ENCODE measurements around the gene SAP25.

The SAP25 gene

GRCh38 chr7:100604028-100604975 lies 30.6 kb upstream of the SAP25 start:
- Mint-ChIP-seq H3K4me1 (ENCODE audit: low read depth) (peaks cover 7% of the 10 kb centered on the region), H3K27ac (peak overlapping the region; percentile 87), H3K27me3 (ENCODE audit: low read depth) (peaks cover 14% of the 10 kb centered on the region), H3K9me3 (no peaks in the 10 kb centered on the region), H3K4me3 (peak overlapping the region; percentile 83), H3K36me3 (ENCODE audit: low read depth) (no peaks in the 10 kb centered on the region)

GRCh38 chr7:100603726-100604027 lies 30.0 kb upstream of the SAP25 start:
- Mint-ChIP-seq H3K4me3 (peak overlapping the region; percentile 77), H3K36me3 (ENCODE audit: low read depth) (no peaks in the 10 kb centered on the region), H3K27me3 (ENCODE audit: low read depth) (peaks cover 14% of the 10 kb centered on the region), H3K4me1 (ENCODE audit: low read depth) (peaks cover 7% of the 10 kb centered on the region), H3K27ac (peak overlapping the region; percentile 87), H3K9me3 (no peaks in the 10 kb centered on the region)

- Mint-ChIP-seq H3K4me1 (ENCODE audit: low read depth) (peaks cover 10% of the 10 kb centered on the region), H3K4me3 (peak overlapping the region; percentile 77), H3K9me3 (no peaks in the 10 kb centered on the region), H3K27me3 (ENCODE audit: low read depth) (peaks cover 14% of the 10 kb centered on the region), H3K36me3 (ENCODE audit: low read depth) (no peaks in the 10 kb centered on the region), H3K27ac (no peak overlapping the region)
Observed at GRCh38 chr7:100602889-100603725, 29.4 kb upstream of the SAP25 start.

- Mint-ChIP-seq H3K27ac (no peak overlapping the region), H3K4me3 (no peak overlapping the region), H3K27me3 (ENCODE audit: low read depth) (peaks cover 4% of the 10 kb centered on the region), H3K9me3 (no peaks in the 10 kb centered on the region), H3K36me3 (ENCODE audit: low read depth) (no peaks in the 10 kb centered on the region), H3K4me1 (ENCODE audit: low read depth) (peaks cover 10% of the 10 kb centered on the region)
Observed at GRCh38 chr7:100600730-100601038, 27.0 kb upstream of the SAP25 start.

GRCh38 chr7:100599911-100600729 lies 26.4 kb upstream of the SAP25 start:
- Mint-ChIP-seq H3K36me3 (ENCODE audit: low read depth) (no peaks in the 10 kb centered on the region), H3K4me3 (no peak overlapping the region), H3K27me3 (ENCODE audit: low read depth) (peaks cover 2% of the 10 kb centered on the region), H3K9me3 (no peaks in the 10 kb centered on the region), H3K27ac (no peak overlapping the region), H3K4me1 (ENCODE audit: low read depth) (peaks cover 7% of the 10 kb centered on the region)

- Mint-ChIP-seq H3K9me3 (no peaks in the 10 kb centered on the region), H3K4me1 (ENCODE audit: low read depth) (peaks cover 3% of the 10 kb centered on the region), H3K4me3 (no peak overlapping the region), H3K36me3 (ENCODE audit: low read depth) (no peaks in the 10 kb centered on the region), H3K27ac (no peak overlapping the region), H3K27me3 (ENCODE audit: low read depth) (peaks cover 4% of the 10 kb centered on the region)
Observed at GRCh38 chr7:100598425-100598824, 24.7 kb upstream of the SAP25 start.

GRCh38 chr7:100595188-100595587 lies 21.5 kb upstream of the SAP25 start:
- Mint-ChIP-seq H3K9me3 (no peaks in the 10 kb centered on the region), H3K27me3 (ENCODE audit: low read depth) (peaks cover 9% of the 10 kb centered on the region), H3K36me3 (ENCODE audit: low read depth) (no peaks in the 10 kb centered on the region)

GRCh38 chr7:100591596-100591995 lies 17.9 kb upstream of the SAP25 start:
- Mint-ChIP-seq H3K27me3 (ENCODE audit: low read depth) (peaks cover 18% of the 10 kb centered on the region), H3K4me3 (no peak overlapping the region), H3K4me1 (ENCODE audit: low read depth) (peaks cover 2% of the 10 kb centered on the region), H3K27ac (no peak overlapping the region), H3K36me3 (ENCODE audit: low read depth) (no peaks in the 10 kb centered on the region), H3K9me3 (no peaks in the 10 kb centered on the region)

More at GRCh38 chr7:100595188-100595587, 21.5 kb upstream of the SAP25 start:
- peaks cover 3% of the 10 kb centered on the region for H3K4me1 Mint-ChIP-seq (ENCODE audit: low read depth)
- no peak overlapping the region for H3K4me3 Mint-ChIP-seq
- H3K27ac Mint-ChIP-seq, result no peak overlapping the region

GRCh38 chr7:100590077-100590737 lies 16.5 kb upstream of the SAP25 start:
- Mint-ChIP-seq H3K4me1 (ENCODE audit: low read depth) (peaks cover 7% of the 10 kb centered on the region), H3K27ac (no peak overlapping the region), H3K4me3 (no peak overlapping the region), H3K36me3 (ENCODE audit: low read depth) (no peaks in the 10 kb centered on the region), H3K9me3 (no peaks in the 10 kb centered on the region), H3K27me3 (ENCODE audit: low read depth) (peaks cover 18% of the 10 kb centered on the region)

- Mint-ChIP-seq H3K36me3 (ENCODE audit: low read depth) (no peaks in the 10 kb centered on the region), H3K27me3 (ENCODE audit: low read depth) (peaks cover 14% of the 10 kb centered on the region), H3K27ac (no peak overlapping the region), H3K9me3 (no peaks in the 10 kb centered on the region), H3K4me3 (peak overlapping the region; percentile 11), H3K4me1 (ENCODE audit: low read depth) (peaks cover 10% of the 10 kb centered on the region)
Observed at GRCh38 chr7:100589341-100589947, 15.7 kb upstream of the SAP25 start.

GRCh38 chr7:100588438-100588837 lies 14.7 kb upstream of the SAP25 start:
- peak overlapping the region; percentile 39 for H3K4me3 Mint-ChIP-seq
- H3K27ac Mint-ChIP-seq, result no peak overlapping the region
- peaks cover 14% of the 10 kb centered on the region for H3K27me3 Mint-ChIP-seq (ENCODE audit: low read depth)
- H3K36me3 Mint-ChIP-seq (ENCODE audit: low read depth), result peaks cover 3% of the 10 kb centered on the region
- no peaks in the 10 kb centered on the region for H3K9me3 Mint-ChIP-seq
- peaks cover 16% of the 10 kb centered on the region for H3K4me1 Mint-ChIP-seq (ENCODE audit: low read depth)

- Mint-ChIP-seq H3K9me3 (no peaks in the 10 kb centered on the region), H3K27me3 (ENCODE audit: low read depth) (peaks cover 14% of the 10 kb centered on the region), H3K36me3 (ENCODE audit: low read depth) (peaks cover 3% of the 10 kb centered on the region), H3K4me3 (peak within 1 kb of the TSS; percentile 95), H3K4me1 (ENCODE audit: low read depth) (peaks cover 20% of the 10 kb centered on the region), H3K27ac (peak within 1 kb of the TSS; percentile 92)
Observed at GRCh38 chr7:100586266-100587025, 12.7 kb upstream of the SAP25 start, which contains the start of gene FBXO24. FBXO24 (plus strand) TSS chr7:100586328; CDS start chr7:100586626, 298 bp downstream.

Measured in T-helper 1 cell treated with Interleukin-12 subunit alpha and Interleukin-12 subunit beta and Interleukin-4 antibody, amounts not matched to agents 30 μg/mL and 1 μg/mL, for 36 hours (primary cell).